H1 (cell line): ENCODE measurements around the gene ACSF3. TPM values are rescaled to one million over a fixed set of nuclear protein-coding genes. Genes with fewer than 3 reads are reported as not detected.

Source experiments
- ATF2 ChIP-seq: IDR thresholded peaks from 2 replicates; pipeline ENCODE4 v1.6.1; 2012; ENCODE audit warnings: low read length, inconsistent platforms
- BCL11A ChIP-seq, 2 experiments: IDR thresholded peaks; one replicate each; pipeline ENCODE4 v1.6.1; 2011; ENCODE audit warnings: low read depth in 2 of 2, low read length in 2 of 2, mild to moderate bottlenecking in 2 of 2
- EP300 ChIP-seq, 2 experiments: IDR thresholded peaks; 1 replicate in 1 of 2; 2 replicates in 1 of 2; pipeline ENCODE4 v1.6.1; 2011 to 2012; ENCODE audit warnings: low read depth in 2 of 2, low read length in 2 of 2, mild to moderate bottlenecking in 2 of 2, borderline replicate concordance in 1 of 2, inconsistent platforms in 1 of 2, moderate library complexity in 1 of 2
- NANOG ChIP-seq: IDR thresholded peaks from 2 replicates; pipeline ENCODE4 v1.6.1; 2011; ENCODE audit warnings: low read length, low read depth, mild to moderate bottlenecking, inconsistent platforms; ENCODE audit not compliant: insufficient read depth, poor library complexity, severe bottlenecking
- POLR2A ChIP-seq, 2 experiments: IDR thresholded peaks; 1 replicate in 1 of 2; 2 replicates in 1 of 2; pipeline ENCODE4 v1.6.1; 2011; ENCODE audit warnings: low read depth in 2 of 2, low read length in 2 of 2, mild to moderate bottlenecking in 2 of 2; ENCODE audit errors: control extremely low read depth in 1 of 2
- RBBP5 ChIP-seq: IDR thresholded peaks from 2 replicates; pipeline ENCODE4 v1.7.1; 2012; ENCODE audit warnings: low read depth, mild to moderate bottlenecking, inconsistent platforms, low read length, moderate library complexity, borderline replicate concordance
- SP1 ChIP-seq: IDR thresholded peaks from 2 replicates; pipeline ENCODE4 v1.6.1; 2011; ENCODE audit warnings: low read depth, low read length
- TCF12 ChIP-seq: IDR thresholded peaks from 2 replicates; pipeline ENCODE4 v1.6.1; 2011; ENCODE audit warnings: low read depth, mild to moderate bottlenecking, low read length
- USF2 ChIP-seq: IDR thresholded peaks from 2 replicates; pipeline ENCODE4 v1.6.1; 2011; ENCODE audit warnings: low read length, improper control_type of control experiment
- polyA plus RNA-seq, 7 experiments: library from polyadenylated mRNA; depleted of rRNA in 3 of 7; stranded (reverse) in 5 of 7; unstranded in 2 of 7; fragments of >200 nt in 5 of 7; fragments of 200-250 nt in 2 of 7; gene quantifications; 1 replicate in 5 of 7; 2 replicates in 1 of 7; 4 replicates in 1 of 7; pipeline versions ENCODE4 v1.2.1 to v1.2.3, GENCODE V29; 2011 to 2013; ENCODE audit warnings: missing spikeins in 2 of 7, mixed read lengths in 2 of 7
- total RNA-seq: library from RNA; stranded (reverse); fragmentation: NEBNext Ultra II Directional; extraction: Animal tissue kit (Norgen Biotek cat#: 25700); gene quantifications from 2 replicates; pipeline ENCODE4 v1.2.1, GENCODE V29; 2021

Gene ACSF3
- total and polyA plus RNA-seq, 2 of the 8 experiments (the other 6 are each of a cell fraction or from before 2014, with no cell fraction given), result 15.6 to 22.9 TPM

- TF ChIP-seq NANOG (no peak), ATF2 (no peak), BCL11A (IDR thresholded peaks at IDR 0.05; ENCODE audit: low read depth in 2 of 2, low read length in 2 of 2) (no peak), SP1 (no peak), POLR2A (IDR thresholded peaks at IDR 0.05; ENCODE audit: control extremely low read depth in 1 of 2, low read depth in 2 of 2, low read length in 2 of 2) (no peak), RBBP5 (no peak), TCF12 (no peak), USF2 (no peak), EP300 (IDR thresholded peaks at IDR 0.05; ENCODE audit: borderline replicate concordance in 1 of 2, low read depth in 2 of 2, low read length in 2 of 2) (no peak)
Measured at GRCh38 chr16:89150090-89150835, 56.6 kb downstream of the ACSF3 start (continued).
